GM21423 (cell line): ENCODE results near the gene HSH2D.
"Not testable (repeated sequence)": the region's sequence is repeated elsewhere in the genome, so short reads cannot be mapped to it uniquely, and the experiment has no call there.

ENCODE experiments used
- ATAC-seq: cut with Tn5 transposase; IDR thresholded peaks from one replicate; pipeline ENCODE4 v1.9.1; 2021; ENCODE audit warnings: mild to moderate bottlenecking, moderate library complexity; ENCODE audit not compliant: unreplicated experiment

The HSH2D gene

DNA sequence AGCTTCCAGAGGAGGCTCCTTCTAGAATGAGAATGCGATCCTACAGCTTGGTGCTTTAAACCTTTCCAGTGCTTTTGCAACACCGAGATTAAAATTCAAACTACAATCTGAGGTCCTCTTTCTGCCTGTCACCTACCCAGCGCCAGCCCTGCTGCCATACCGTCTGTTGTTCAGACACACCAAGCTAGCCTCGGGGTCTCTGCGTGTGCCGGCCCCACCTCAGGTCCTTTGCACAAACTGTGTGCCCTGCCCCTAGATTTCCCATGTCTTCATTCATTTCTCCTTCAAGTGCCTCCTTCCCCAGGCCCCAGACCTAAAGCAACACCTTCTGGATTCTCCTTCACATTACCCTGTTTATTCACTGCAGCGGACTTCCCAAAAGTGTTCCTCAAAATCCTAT is 11.1 kb downstream of the HSH2D start:
- no peak for ATAC-seq

DNA sequence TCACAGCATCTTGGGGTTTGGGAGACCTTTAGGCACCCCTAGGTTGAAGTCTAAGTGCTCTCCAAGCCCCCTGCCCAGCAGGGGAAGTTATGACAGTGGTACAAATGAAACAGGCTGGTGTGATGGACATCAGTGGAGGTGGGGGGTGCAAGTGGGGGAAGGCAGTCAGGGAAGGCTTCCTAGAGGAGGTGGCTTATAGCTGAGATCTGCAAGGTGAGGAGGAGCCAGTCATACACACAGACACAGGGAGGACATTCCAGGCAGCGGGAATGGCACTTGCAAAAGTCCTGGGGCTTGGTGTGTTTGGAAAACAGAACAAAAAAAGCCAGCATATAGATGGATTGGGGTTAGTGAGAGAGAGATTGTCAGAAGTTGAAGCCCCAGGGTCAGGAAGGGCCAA is 11.6 kb downstream of the HSH2D start:
- ATAC-seq = no peak

DNA sequence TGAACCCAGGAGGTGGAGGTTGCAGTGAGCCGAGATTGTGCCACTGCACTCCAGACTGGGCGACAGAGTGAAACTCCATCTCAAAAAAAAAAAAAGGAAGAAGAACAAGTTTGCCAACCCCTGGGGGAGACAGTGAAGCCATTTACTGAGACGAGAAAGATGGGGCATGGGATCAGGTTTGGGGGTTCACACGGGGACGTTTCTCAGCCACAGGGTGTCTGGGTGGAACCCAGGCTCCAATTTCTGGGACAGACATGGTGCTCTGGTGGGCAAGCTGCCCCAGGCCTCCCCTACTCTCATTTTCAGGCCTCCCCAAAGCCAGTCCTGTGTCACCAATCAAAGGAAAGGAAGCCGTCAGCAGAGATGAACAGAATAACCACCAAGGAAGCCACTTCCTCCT is 13.4 kb downstream of the HSH2D start:
- ATAC-seq = no peak

DNA sequence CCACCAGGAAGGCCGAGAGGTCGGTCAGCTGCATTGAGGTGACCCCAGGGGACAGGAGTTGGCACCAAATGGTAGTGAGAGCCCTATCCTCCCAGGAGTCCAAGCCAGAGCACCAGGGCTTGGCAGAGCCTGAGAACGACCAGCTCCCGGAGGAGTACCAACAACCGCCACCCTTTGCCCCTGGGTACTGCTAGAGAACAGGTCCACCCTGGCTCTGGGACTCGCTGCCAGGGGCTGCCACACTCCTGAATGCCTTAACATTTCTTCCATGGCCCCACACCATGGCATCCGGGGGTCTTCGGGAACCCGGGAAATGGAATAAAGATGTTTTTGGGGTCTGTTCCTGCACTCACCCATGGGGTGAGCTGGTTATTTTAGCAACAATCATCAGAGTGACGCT is 14.1 kb downstream of the HSH2D start:
- ATAC-seq = no peak

DNA sequence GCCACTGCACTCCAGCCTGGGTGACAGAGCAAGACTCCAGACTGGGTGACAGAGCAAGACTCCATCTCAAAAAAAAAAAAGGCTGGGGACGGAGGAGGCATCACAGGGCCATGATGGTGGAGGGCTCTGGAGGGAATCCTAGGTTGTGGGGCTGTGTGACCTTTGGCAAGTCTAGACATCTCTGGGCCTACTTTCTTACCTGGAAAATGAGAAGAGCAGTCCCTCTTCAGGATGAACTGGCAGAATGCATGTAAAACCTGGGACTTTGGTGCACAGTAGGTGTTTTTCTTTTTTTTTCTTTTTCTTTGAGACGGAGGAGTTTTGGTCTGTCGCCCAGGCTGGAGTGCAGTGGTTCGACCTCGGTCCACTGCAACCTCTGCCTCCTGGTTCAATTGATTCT is 16.2 kb downstream of the HSH2D start:
- ATAC-seq = no peak

DNA sequence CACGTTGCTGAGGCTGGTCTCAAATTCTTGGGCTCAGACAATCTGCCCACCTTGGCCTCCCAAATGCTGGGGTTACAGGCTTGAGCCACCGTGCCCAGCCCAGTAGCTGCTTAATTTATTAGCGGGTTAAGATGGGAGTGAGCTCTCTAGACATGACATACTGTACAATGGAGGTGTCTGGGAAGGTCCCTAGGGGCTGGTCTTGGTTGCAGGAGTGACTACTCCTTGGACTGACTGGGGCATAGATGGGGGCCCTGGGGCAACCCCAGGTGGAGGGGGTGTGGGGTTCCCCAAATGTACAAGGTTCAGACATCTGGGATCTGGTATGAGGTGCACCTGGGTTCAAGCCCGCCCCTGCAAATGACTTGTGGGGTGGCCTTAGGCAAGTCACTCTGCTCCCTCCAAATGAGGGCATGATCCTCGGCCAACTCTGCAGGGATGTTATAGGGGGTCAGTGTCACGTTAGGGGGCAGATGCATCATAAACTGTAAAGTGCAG is 17.0 kb downstream of the HSH2D start:
- ATAC-seq = no peak

DNA sequence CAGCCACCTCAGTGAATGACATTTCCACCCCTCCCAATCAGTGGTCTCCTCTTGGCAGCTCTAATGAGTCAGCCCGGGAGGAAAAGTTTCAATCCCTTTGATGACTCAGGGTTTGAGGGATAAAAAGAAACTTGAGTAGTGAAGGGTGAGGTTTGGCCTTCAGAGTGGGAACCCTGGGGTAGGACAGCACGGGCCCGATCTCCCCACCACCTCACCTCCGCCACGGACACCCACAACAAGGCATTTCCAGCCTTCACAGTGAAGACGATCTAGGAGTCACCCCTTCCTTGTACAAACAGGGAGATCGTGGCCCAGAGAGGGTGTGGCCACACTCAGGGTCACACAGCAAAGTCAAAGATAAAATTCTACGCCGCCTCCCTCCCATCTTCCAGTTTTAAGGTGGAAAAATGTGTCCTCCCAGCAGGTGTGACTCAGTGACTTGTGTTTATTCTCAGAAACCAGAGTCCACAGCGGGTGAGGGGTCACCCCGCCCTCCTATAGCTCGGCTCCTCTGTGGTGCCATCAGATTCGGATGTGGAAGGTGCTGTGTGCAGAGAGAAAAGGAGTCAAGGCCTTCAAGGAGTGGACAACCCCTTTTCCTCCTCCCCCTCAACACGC is 17.6 kb downstream of the HSH2D start:
- no peak for ATAC-seq

DNA sequence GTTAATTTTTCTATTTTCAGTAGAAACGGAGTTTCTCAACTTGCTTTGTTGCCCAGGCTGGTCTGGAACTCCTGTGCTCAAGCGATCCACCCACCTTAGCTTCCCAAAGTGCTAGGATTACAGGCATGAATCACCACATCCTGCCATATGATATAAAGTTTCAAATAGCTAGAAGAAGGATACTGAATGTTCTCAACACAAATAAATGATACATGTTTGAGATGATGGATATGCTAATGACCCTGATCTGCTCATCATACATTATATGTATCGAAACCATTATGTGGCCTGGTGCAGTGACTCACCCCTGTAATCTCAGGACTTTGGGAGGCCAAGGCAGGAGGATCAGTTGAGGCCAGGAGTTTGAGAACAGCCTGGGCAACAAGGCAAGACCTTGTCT is 18.4 kb downstream of the HSH2D start:
- no peak for ATAC-seq

DNA sequence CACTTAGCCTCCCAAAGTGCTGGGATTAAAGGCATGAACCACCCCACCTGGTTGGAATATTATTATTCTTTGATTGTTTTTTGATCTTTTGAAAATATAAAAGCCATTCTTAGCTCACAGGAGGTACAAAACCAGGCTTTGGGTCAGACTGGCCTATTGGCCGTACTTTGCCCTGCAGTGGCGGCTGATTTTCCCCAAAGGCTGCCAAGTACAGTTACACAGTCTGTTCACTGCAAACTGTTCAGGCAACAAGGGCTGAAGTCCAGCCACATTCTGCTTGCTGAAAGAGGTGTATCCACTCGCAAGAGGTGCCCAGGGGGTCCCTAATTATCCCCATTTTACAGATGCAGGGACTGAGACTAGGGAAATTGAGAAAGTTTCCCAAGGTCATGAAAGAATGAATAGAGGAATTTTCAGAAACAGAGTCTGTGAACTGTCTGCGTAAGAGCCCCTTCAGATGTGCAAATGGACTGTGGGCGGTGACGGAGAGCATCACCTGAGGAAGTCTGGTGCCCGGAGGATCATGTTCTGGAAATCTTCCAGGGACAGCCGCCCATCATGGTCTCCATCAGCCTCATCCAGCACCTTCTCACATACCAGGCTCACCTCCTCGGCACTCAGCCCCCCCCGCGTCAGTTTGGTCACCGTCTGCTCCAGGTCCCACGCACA is 20.9 kb downstream of the HSH2D start:
- no peak for ATAC-seq

DNA sequence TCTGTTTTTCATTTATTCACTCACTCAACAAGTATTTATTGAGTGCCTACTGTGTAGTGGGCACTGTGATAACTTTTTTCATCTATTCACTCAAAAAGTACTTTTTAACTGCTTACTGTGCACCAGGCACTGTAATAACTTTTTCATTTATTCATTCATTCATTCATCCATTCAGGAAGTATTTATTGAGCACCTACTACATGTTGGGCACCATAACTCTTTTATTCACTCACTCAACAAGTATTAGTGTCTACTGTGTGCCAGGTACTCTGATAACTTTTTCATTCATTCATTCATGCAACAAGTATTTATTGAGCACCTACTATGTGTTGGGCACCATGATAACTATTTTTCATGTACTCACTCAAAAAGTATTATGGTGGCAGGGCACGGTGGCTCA is 22.9 kb downstream of the HSH2D start:
- no peak for ATAC-seq

DNA sequence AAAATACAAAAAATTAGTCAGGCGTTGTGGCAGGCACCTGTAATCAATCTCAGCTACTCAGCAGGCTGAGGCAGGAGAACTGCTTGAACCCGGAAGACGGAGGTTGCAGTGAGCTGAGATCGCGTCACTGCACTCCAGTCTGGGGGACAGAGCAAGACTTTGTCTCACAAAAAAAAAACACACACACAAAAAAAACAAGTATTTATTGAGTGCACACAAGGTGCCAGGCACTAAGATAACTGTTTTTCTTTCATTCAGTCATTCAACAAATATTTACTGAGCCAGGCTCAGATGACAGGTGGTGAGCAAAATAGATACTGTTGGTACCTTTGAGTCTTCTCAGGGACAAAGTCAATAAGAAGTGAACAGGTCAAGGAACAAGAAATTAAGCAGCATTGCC is 23.6 kb downstream of the HSH2D start:
- ATAC-seq = no peak

DNA sequence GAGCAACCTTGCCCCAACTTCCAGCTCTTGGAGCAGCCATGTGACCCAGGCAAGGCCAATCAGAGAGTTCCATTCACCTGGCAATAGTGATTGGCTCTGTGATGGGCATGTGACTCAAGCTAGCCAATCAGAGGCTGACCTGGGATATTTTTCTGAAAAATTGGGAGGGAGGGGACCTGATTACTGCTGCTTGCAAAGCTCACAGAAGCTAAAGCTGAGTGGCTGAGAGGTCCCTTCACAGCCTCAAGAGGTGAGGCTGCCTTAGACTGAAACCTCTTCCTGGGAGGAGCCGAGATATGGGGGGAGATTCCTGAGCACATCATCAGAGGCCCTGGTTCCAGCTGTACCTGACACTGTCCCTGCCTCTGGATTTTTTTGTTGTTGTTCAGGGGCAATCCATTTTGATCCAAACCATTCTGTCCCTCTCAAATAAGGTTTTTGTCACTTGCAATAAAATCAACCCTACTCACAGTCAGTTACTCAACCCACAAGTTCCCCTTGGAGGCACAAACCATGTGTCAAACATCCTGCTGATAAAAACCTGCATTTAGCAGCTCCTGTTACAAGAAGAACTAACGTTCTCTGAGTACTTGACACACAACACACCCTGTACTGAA is 25.1 kb downstream of the HSH2D start:
- no peak for ATAC-seq

DNA sequence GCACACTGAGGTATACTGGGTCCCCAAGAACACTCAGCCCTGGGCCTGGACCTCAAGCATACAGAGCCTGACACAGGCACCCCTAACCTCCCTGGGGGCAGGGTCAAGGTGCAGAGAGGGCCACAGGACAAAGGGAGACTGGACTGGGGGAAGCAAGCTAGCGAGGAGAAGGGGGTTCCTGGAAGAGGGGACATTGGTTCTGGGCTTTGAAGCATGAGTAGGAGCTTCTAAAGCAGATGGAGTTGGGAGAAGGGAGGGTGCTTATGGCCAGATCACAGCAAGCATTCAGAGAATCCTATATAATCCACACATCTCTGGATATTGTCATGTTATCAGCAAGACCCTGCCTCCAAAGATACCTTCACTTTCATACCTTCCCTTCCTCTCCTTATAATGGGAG is 26.6 kb downstream of the HSH2D start:
- no peak for ATAC-seq

DNA sequence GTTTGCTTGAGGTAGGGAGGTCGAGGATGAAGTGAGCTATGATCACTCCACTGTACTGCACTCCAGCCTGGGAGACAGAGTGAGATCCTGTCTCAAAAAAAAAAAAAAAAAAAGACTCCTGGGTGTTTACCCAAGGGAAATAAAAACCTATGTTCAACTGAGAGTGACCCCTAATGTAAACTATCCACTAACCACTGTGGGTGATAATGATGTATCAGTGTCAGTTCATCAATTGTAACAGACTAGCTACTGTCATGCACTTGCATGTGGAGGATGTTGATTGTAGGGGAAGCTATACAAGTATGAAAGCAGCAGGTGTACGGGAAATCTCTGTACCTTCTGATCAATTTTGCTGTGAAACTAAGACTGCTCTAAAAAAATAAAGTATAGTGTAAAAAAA is 32.5 kb downstream of the HSH2D start:
- ATAC-seq = no peak

DNA sequence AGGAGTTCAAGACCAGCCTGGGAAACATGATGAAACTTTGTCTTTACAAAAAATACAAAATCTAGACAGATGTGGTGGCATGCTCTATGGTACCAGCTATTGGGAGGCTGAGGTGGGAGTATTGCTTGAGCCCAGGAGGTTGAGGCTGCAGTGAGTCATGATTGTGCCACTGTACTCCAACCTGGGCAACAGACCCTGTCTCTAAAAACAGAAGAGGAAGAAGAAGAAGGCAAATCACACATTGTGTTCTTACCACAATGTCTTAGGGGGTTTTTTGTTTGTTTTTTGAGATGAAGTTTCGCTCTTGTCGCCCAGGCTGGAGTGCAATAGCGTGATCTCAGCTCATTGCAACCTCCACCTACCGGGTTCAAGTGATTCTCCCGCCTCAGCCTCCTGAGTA is 35.4 kb downstream of the HSH2D start:
- not testable (repeated sequence) for ATAC-seq

DNA sequence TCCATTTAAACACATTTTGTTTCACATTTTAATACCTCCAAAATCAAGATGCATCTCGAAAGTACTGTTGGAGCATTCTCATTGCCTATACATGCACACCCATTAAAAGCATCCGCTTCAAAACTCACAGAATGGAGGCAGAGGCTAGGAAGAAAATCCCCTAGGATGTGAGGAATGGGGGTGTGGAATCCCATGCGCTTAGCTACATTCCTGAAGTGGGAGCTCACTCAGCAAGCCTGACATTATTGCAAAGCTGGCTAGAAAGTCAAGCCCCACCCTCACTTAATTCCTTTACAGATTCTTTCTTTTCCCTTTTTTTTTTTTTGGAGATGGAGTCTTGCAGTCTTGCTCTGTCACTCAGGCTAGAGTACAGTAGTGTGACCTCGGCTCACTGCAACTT is 37.1 kb downstream of the HSH2D start:
- no peak for ATAC-seq

DNA sequence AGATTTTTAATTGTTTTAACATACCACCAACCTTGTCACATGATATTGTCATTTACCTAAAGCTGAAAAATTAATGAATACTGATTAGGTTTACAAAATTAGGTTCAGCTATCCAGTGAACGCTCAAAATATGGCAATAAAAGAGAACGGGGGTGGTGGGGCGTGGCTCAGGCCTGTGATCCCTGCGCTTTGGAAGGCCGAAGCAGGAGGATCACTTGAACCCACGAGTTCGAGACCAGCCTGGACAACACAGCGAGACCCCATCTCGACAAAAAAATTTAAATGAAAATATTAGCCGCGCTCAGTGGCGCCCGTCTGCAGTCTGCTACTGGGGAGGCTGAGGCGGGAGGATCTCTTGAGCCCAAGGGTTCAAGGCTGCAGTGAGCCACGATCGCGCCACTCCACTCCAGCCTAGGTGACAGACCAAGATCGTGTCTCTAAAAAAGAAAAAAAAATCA is 41.2 kb downstream of the HSH2D start:
- ATAC-seq = no peak

DNA sequence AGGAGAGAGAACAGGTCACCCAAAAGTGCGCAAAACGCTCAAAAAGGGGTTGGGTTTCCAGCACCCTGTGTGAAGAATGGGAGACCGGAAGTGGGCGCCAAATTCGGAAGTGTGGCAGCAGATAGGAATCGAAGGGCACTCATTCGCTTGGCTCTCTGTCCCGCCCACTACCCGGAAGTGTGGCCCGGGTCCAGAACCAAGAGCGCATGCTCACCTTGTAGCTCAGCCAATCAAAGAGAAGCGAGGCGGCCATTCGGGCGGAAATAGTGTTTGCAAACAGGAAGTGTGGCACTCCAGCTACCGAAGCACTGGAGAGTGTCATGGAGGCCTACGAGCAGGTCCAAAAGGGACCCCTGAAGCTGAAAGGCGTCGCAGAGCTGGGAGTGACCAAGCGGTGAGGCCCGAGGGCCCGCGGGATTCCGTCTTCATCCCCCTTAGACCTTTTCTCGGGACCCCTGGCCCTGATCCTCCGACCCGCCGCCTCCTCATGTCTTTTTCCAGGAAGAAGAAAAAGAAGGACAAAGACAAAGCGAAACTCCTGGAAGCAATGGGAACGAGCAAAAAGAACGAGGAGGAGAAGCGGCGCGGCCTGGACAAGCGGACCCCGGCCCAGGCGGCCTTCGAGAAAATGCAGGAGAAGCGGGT is 41.8 kb downstream of the HSH2D start, which contains the start of gene FAM32A:
TSS of gene FAM32A (plus strand) at position 288 of the 645 bp plus-strand sequence. CDS start at position 321, 33 bp downstream.
- peak; percentile 92 for ATAC-seq

DNA sequence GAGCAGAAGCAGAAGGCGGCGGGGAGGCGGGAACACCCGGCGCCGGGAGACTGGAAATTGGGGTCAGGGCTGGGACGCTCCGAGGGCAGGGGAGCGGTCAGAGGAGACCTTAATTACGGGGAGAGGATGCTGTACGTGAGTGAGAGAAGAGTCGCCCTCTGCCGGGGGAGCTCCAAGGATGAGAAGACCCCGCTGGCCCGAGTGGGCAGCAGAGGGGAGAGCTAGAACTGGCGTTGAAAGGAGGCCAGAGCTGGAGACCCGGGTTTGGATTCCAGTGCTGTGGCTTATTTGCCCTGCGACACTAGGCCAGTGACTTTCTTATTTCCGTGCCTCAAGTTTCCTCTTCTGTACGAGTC is 42.3 kb downstream of the HSH2D start:
- peak; percentile 11 for ATAC-seq

DNA sequence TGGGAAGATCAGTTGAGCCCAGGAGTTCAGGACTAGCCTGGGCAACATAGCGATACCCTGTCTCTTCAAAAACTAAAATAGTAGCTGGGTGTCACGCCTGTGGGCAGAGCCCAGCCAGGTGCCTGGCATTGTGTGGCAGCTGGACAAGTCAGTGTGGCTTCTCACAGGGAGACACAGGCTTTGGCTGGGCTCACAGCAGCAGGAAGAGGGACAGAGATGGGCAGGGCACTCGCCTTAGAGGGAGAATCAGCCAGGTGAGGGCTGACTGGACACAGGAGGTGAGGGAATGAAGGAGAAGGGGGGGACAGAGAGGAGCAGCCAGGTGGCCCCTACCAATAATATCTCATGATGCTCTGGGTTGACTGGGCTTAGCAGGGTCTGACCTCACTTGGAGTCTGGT is 45.0 kb downstream of the HSH2D start:
- no peak for ATAC-seq

DNA sequence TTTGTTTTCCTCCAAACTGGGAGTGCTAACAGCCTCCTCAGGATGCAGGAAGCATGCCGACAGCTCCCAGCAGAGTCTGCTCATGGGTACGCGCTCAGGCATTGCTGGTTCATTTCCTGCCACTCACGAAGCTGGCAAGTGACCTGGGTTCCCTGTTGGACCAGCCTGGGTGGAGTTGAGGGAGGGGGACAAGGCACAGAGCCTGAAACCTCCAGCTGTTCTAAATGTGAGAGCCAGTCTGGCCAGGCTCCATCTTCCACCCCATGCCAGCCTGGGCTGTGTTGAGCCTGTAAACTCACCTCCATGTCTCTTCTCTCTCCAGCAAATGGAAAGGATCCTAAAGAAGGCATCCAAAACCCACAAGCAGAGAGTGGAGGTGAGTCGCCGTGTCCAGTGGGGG is 46.7 kb downstream of the HSH2D start:
- ATAC-seq = no peak

DNA sequence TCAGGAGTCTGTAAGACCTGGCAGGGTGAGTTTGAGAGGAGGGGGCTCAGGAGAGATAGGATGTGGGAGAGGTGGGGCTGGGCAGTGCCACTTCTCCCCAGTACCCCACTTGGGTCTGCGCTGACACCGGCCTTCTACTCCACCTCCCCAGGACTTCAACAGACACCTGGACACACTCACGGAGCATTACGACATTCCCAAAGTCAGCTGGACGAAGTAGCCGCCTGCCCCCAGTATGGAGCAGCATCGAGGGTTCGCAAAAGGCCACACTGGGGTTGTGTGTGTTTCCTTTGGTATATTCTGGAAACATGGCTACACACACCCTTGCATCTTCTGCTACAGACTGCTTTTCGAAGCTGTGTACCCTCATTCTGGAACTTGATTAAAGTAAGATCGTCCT is 47.3 kb downstream of the HSH2D start:
- no peak for ATAC-seq
